Measurements from ENCODE around the gene CTDSPL. TPM values are rescaled to one million over a fixed set of nuclear protein-coding genes. Genes with fewer than 3 reads are reported as not detected.
A peak's percentile ranks its signal among the peaks of the same experiment; 100 is the strongest.

CTDSPL gene
- total and polyA plus RNA-seq, 2 of the 8 experiments (the other 6 are each of a cell fraction or from before 2014, with no cell fraction given), result 20.3 to 42.2 TPM

- TF ChIP-seq SIN3A (conservative IDR thresholded peaks at IDR 0.05 in 1 of 2, IDR thresholded peaks at IDR 0.05 in 1 of 2; ENCODE audit: low read depth in 1 of 2, low read length in 2 of 2) (peak in 1 of 2 experiments; percentile 16; a peak in 1 of 4 replicates), MAX (IDR thresholded peaks at IDR 0.05) (no peak; the same call in 1 of the 2 replicates), SIRT6 (IDR thresholded peaks at IDR 0.05; ENCODE audit: low read length) (no peak), KDM4A (IDR thresholded peaks at IDR 0.05; ENCODE audit: low read depth, low read length, severe bottlenecking) (peak; percentile 82), ASH2L (IDR thresholded peaks at IDR 0.05; ENCODE audit: low read length) (peak; percentile 77), MAFK (IDR thresholded peaks at IDR 0.05; ENCODE audit: low read depth, low read length) (no peak), JUN (IDR thresholded peaks at IDR 0.05; ENCODE audit: low read depth, low read length) (no peak)
- TF ChIP-seq, protein P1, sequence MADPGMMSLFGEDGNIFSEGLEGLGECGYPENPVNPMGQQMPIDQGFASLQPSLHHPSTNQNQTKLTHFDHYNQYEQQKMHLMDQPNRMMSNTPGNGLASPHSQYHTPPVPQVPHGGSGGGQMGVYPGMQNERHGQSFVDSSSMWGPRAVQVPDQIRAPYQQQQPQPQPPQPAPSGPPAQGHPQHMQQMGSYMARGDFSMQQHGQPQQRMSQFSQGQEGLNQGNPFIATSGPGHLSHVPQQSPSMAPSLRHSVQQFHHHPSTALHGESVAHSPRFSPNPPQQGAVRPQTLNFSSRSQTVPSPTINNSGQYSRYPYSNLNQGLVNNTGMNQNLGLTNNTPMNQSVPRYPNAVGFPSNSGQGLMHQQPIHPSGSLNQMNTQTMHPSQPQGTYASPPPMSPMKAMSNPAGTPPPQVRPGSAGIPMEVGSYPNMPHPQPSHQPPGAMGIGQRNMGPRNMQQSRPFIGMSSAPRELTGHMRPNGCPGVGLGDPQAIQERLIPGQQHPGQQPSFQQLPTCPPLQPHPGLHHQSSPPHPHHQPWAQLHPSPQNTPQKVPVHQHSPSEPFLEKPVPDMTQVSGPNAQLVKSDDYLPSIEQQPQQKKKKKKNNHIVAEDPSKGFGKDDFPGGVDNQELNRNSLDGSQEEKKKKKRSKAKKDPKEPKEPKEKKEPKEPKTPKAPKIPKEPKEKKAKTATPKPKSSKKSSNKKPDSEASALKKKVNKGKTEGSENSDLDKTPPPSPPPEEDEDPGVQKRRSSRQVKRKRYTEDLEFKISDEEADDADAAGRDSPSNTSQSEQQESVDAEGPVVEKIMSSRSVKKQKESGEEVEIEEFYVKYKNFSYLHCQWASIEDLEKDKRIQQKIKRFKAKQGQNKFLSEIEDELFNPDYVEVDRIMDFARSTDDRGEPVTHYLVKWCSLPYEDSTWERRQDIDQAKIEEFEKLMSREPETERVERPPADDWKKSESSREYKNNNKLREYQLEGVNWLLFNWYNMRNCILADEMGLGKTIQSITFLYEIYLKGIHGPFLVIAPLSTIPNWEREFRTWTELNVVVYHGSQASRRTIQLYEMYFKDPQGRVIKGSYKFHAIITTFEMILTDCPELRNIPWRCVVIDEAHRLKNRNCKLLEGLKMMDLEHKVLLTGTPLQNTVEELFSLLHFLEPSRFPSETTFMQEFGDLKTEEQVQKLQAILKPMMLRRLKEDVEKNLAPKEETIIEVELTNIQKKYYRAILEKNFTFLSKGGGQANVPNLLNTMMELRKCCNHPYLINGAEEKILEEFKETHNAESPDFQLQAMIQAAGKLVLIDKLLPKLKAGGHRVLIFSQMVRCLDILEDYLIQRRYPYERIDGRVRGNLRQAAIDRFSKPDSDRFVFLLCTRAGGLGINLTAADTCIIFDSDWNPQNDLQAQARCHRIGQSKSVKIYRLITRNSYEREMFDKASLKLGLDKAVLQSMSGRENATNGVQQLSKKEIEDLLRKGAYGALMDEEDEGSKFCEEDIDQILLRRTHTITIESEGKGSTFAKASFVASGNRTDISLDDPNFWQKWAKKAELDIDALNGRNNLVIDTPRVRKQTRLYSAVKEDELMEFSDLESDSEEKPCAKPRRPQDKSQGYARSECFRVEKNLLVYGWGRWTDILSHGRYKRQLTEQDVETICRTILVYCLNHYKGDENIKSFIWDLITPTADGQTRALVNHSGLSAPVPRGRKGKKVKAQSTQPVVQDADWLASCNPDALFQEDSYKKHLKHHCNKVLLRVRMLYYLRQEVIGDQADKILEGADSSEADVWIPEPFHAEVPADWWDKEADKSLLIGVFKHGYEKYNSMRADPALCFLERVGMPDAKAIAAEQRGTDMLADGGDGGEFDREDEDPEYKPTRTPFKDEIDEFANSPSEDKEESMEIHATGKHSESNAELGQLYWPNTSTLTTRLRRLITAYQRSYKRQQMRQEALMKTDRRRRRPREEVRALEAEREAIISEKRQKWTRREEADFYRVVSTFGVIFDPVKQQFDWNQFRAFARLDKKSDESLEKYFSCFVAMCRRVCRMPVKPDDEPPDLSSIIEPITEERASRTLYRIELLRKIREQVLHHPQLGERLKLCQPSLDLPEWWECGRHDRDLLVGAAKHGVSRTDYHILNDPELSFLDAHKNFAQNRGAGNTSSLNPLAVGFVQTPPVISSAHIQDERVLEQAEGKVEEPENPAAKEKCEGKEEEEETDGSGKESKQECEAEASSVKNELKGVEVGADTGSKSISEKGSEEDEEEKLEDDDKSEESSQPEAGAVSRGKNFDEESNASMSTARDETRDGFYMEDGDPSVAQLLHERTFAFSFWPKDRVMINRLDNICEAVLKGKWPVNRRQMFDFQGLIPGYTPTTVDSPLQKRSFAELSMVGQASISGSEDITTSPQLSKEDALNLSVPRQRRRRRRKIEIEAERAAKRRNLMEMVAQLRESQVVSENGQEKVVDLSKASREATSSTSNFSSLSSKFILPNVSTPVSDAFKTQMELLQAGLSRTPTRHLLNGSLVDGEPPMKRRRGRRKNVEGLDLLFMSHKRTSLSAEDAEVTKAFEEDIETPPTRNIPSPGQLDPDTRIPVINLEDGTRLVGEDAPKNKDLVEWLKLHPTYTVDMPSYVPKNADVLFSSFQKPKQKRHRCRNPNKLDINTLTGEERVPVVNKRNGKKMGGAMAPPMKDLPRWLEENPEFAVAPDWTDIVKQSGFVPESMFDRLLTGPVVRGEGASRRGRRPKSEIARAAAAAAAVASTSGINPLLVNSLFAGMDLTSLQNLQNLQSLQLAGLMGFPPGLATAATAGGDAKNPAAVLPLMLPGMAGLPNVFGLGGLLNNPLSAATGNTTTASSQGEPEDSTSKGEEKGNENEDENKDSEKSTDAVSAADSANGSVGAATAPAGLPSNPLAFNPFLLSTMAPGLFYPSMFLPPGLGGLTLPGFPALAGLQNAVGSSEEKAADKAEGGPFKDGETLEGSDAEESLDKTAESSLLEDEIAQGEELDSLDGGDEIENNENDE (IDR thresholded peaks at IDR 0.05; ENCODE audit: insufficient replicate concordance, low read length), result no peak
- TF ChIP-seq, protein P2, sequence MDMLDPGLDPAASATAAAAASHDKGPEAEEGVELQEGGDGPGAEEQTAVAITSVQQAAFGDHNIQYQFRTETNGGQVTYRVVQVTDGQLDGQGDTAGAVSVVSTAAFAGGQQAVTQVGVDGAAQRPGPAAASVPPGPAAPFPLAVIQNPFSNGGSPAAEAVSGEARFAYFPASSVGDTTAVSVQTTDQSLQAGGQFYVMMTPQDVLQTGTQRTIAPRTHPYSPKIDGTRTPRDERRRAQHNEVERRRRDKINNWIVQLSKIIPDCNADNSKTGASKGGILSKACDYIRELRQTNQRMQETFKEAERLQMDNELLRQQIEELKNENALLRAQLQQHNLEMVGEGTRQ (IDR thresholded peaks at IDR 0.05; ENCODE audit: low read length), result no peak
Measured at GRCh38 chr3:37862219-37862902, 681 bp downstream of the CTDSPL start (continued).
